DND-41 (cell line): Measurements from ENCODE around the gene RDH5.

ENCODE experiments used
- ATAC-seq: fragments of 200-7000 bp; cut with Tn5 transposase; 3 replicates; pipeline ENCODE4 v1.9.1; 2021; ENCODE audit warnings: low read depth; ENCODE audit not compliant: insufficient read depth
- DNase-seq: peaks from one replicate; pipeline ENCODE4 v3.0.0-alpha.2; 2020
- H2AFZ ChIP-seq: 2 replicates; pipeline ENCODE4 v1.6.0; 2012; ENCODE audit warnings: low read depth, low read length
- H3K27ac ChIP-seq: 2 replicates; pipeline ENCODE4 v1.5.1; 2012; ENCODE audit warnings: low read length, inconsistent platforms
- H3K27me3 ChIP-seq: fragments of 200-600 bp; sonication (generic); 2 replicates; pipeline ENCODE4 v1.6.0; 2012; ENCODE audit warnings: low read length, mild to moderate bottlenecking, inconsistent platforms; ENCODE audit not compliant: insufficient read depth, poor library complexity
- H3K36me3 ChIP-seq: 2 replicates; pipeline ENCODE4 v1.5.1; 2012; ENCODE audit warnings: low read length, inconsistent platforms; ENCODE audit not compliant: insufficient read depth
- H3K4me1 ChIP-seq: 2 replicates; pipeline ENCODE4 v1.5.1; 2012; ENCODE audit warnings: mild to moderate bottlenecking, low read length; ENCODE audit not compliant: insufficient read depth
- H3K4me2 ChIP-seq: 2 replicates; pipeline ENCODE4 v1.6.0; 2012; ENCODE audit warnings: mild to moderate bottlenecking, moderate library complexity, low read length, inconsistent platforms; ENCODE audit not compliant: insufficient read depth
- H3K4me3 ChIP-seq, 2 experiments: fragments of 200-600 bp in 1 of 2; shearing (Covaris generic) in 1 of 2; 2 replicates each; pipeline ENCODE4 v1.5.1; 2012 to 2016; ENCODE audit warnings: inconsistent platforms in 2 of 2, low read length in 2 of 2, mild to moderate bottlenecking in 2 of 2, low read depth in 1 of 2, moderate library complexity in 1 of 2
- H3K79me2 ChIP-seq: 2 replicates; pipeline ENCODE4 v1.6.0; 2012; ENCODE audit warnings: low read length, inconsistent platforms; ENCODE audit not compliant: insufficient read depth
- H3K9ac ChIP-seq: 2 replicates; pipeline ENCODE4 v1.6.0; 2012; ENCODE audit warnings: low read depth, mild to moderate bottlenecking, inconsistent platforms, low read length, moderate library complexity
- H3K9me3 ChIP-seq: 2 replicates; pipeline ENCODE4 v1.5.1; 2012; ENCODE audit warnings: low read length, moderate library complexity, mild to moderate bottlenecking, inconsistent platforms; ENCODE audit not compliant: insufficient read depth, severe bottlenecking
- H4K20me1 ChIP-seq: 2 replicates; pipeline ENCODE4 v1.6.0; 2012; ENCODE audit warnings: low read length; ENCODE audit not compliant: insufficient read depth
- CTCF ChIP-seq: IDR thresholded peaks from 2 replicates; pipeline ENCODE4 v1.5.1; 2012; ENCODE audit warnings: borderline replicate concordance, low read length, moderate library complexity, mild to moderate bottlenecking; ENCODE audit not compliant: poor library complexity, severe bottlenecking; ENCODE audit errors: extremely low read depth
- EZH2 ChIP-seq: IDR thresholded peaks from 3 replicates; pipeline ENCODE4 v1.6.1; 2012; ENCODE audit warnings: borderline replicate concordance, low read depth, mild to moderate bottlenecking, moderate library complexity, low read length, inconsistent platforms; ENCODE audit not compliant: severe bottlenecking

Gene RDH5

GRCh38 chr12:55728186-55728938 is 8.2 kb downstream of the RDH5 start:
- ATAC-seq, result peak; percentile 20
- peak overlapping the region; percentile 87 for H2AFZ ChIP-seq

GRCh38 chr12:55728939-55729818 is 9.0 kb downstream of the RDH5 start, which contains the start of gene CD63:
TSS of gene CD63 (minus strand) at chr12:55729009. CDS start at chr12:55728341, 668 bp downstream.
- peak; percentile 73 for ATAC-seq
- peak within 1 kb of the TSS; percentile 87 for H2AFZ ChIP-seq
- H3K9ac ChIP-seq, result peak within 1 kb of the TSS; percentile 68

More at GRCh38 chr12:55728186-55728938, 8.2 kb downstream of the RDH5 start:
- peak overlapping the region; percentile 84 for H3K4me2 ChIP-seq
- H3K4me1 ChIP-seq, result peaks cover 34% of the 10 kb centered on the region
- no peaks in the 10 kb centered on the region for H3K9me3 ChIP-seq
- H3K79me2 ChIP-seq, result peaks cover 11% of the 10 kb centered on the region
- H3K4me3 ChIP-seq, result peak overlapping the region; percentile 34 to 69
- H3K27me3 ChIP-seq, result no peaks in the 10 kb centered on the region
- peak; percentile 72 for DNase-seq
- TF ChIP-seq EZH2 (no peak), CTCF (no peak)
- H3K36me3 ChIP-seq, result peaks cover 40% of the 10 kb centered on the region
- peaks cover 3% of the 10 kb centered on the region; the same call in 1 of the 2 replicates for H4K20me1 ChIP-seq
- H3K9ac ChIP-seq, result peak overlapping the region; percentile 68
- peak overlapping the region; percentile 67 for H3K27ac ChIP-seq

More at GRCh38 chr12:55728939-55729818, 9.0 kb downstream of the RDH5 start, which contains the start of gene CD63:
- Histone ChIP-seq H3K27ac (peak within 1 kb of the TSS; percentile 67), H3K4me2 (peak within 1 kb of the TSS; percentile 84), H3K27me3 (no peaks in the 10 kb centered on the region), H3K79me2 (peaks cover 11% of the 10 kb centered on the region), H3K9me3 (no peaks in the 10 kb centered on the region), H3K4me3 (peak within 1 kb of the TSS; percentile 34 to 69), H4K20me1 (peaks cover 3% of the 10 kb centered on the region; the same call in 1 of the 2 replicates), H3K4me1 (peaks cover 34% of the 10 kb centered on the region), H3K36me3 (peaks cover 34% of the 10 kb centered on the region)
- peak; percentile 78 for DNase-seq
- TF ChIP-seq EZH2 (no peak), CTCF (peak; percentile 22)
